Measurements from ENCODE around the gene COA1.

- TF ChIP-seq POLR2A (IDR thresholded peaks at IDR 0.05): no peak
- TF ChIP-seq CTCF (IDR thresholded peaks at IDR 0.05): no peak
Measured at GRCh38 chr7:43754596-43754995, 25.3 kb upstream of the COA1 start.

Data from testis (tissue), 2 donors.